ENCODE results near the gene HOXC6.

DNA sequence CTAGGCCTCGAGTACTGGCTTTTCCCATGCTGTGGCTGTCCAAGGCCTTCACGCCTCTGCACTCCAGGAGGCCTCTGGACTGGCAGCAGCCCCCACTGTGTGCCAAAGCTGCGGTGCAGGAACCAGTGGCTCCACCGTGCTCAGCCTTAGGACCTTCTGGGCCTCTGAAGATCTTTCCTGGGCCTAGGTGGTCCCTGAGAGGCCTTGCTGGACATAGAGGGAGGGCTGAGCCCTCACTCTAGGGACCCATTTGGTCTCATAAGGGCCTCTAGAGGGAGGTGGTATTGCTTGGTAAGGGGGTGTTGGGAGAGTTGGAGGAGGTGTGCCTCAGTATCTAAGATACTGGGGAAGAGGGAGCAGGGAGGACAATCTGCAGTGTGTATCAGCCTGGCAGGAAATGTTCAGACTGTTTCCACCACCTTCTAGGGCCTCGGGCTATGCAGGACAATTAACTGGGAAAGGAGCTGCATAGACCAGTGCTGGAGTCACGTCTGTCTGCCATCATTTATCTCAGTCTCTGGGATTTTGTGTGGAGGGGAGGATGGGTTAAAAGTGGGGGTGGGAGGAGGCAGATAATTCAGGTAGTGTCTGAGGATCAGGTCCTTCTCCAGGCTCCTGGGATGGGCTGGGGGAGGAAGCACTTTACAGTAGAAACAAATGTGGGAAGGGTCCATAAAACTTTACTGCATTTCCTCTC, 7.5 kb downstream of the HOXC6 start:
- no peak for TF ChIP-seq GATA2 (IDR thresholded peaks at IDR 0.05; ENCODE audit: low read depth, low read length)
- TF ChIP-seq GATA3 (IDR thresholded peaks at IDR 0.05; ENCODE audit: low read depth, low read length) = no peak
